Amniotic stem cell (primary cell): ENCODE measurements around the gene SNED1.
"Not testable (repeated sequence)": the region's sequence is repeated elsewhere in the genome, so short reads cannot be mapped to it uniquely, and the experiment has no call there.

Experiments used
- DNase-seq: peaks from one replicate; lab custom pipeline; 2025; lab: John Stamatoyannopoulos, UW

The SNED1 gene

GRCh38 chr2:240972636-240973521 lies 25.5 kb upstream of the SNED1 start:
- DNase-seq, result no peak

GRCh38 chr2:240974771-240975572 lies 23.4 kb upstream of the SNED1 start:
- no peak for DNase-seq

GRCh38 chr2:240975903-240976302 lies 22.5 kb upstream of the SNED1 start:
- DNase-seq, result not testable (repeated sequence)

GRCh38 chr2:240981280-240981679 lies 17.1 kb upstream of the SNED1 start:
- no peak for DNase-seq

- no peak for DNase-seq
Measured at GRCh38 chr2:240981871-240982800, 16.3 kb upstream of the SNED1 start.

- DNase-seq, result no peak
Measured at GRCh38 chr2:240982821-240983281, 15.6 kb upstream of the SNED1 start.

GRCh38 chr2:240983361-240983995 lies 14.9 kb upstream of the SNED1 start:
- DNase-seq, result no peak

- no peak for DNase-seq
Measured at GRCh38 chr2:240983996-240984498, 14.4 kb upstream of the SNED1 start.

- no peak for DNase-seq
Measured at GRCh38 chr2:240985881-240986786, 12.3 kb upstream of the SNED1 start.

GRCh38 chr2:240986787-240987411 lies 11.5 kb upstream of the SNED1 start:
- DNase-seq, result no peak

GRCh38 chr2:240987588-240987987 lies 10.8 kb upstream of the SNED1 start:
- DNase-seq, result no peak

GRCh38 chr2:240988146-240988545 lies 10.3 kb upstream of the SNED1 start:
- DNase-seq, result no peak

- no peak for DNase-seq
Measured at GRCh38 chr2:240988571-240989271, 9.7 kb upstream of the SNED1 start.

- DNase-seq, result no peak
Measured at GRCh38 chr2:240989451-240990265, 8.8 kb upstream of the SNED1 start.

- no peak for DNase-seq
Measured at GRCh38 chr2:240990266-240990529, 8.2 kb upstream of the SNED1 start.

GRCh38 chr2:240990726-240991377 lies 7.6 kb upstream of the SNED1 start:
- no peak for DNase-seq

GRCh38 chr2:240991378-240992263 lies 6.8 kb upstream of the SNED1 start:
- DNase-seq, result peak; percentile 71
